Measurements from ENCODE around the gene SASH1. TPM values are rescaled to one million over a fixed set of nuclear protein-coding genes. Genes with fewer than 3 reads are reported as not detected.
A peak's percentile ranks its signal among the peaks of the same experiment; 100 is the strongest.
"Not testable (repeated sequence)": the region's sequence is repeated elsewhere in the genome, so short reads cannot be mapped to it uniquely, and the experiment has no call there.

Gene SASH1
- total RNA-seq, 3 donors from 2014 or later: 0.30 to 0.58 (median 0.46) TPM

DNA sequence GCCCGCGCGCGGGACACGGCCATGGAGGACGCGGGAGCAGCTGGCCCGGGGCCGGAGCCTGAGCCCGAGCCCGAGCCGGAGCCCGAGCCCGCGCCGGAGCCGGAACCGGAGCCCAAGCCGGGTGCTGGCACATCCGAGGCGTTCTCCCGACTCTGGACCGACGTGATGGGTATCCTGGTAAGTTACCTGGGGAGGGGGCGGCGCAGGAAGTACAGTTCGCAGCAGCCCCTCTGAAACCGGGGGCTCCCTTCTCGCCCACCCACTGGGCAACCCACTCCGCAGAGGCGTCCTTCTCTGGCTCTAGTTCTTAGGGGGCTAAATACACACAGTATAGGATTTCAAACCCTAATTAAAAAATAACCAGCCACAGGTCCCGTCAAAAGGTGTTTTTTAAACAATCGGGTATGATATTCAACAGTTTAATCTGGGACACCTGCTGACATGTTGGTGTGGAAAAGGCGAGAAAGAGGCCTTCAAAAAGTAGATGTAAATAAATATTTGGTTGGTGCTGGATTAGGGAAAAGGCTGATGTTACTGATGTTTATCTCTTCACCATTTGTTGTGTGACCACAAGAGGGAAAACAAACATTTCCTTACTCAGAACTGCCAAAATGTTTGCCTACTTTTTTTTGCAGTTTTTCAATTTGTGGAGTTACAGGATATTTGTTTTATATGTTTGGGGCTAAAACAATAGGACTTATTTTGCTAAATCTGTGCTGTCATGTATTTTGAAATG is 577 bp downstream of the SASH1 start:
- Mint-ChIP-seq H3K9me3 (no peaks in the 10 kb centered on the region), H3K27me3 (ENCODE audit: low read depth) (peaks cover 40% of the 10 kb centered on the region), H3K4me3 (peak overlapping the region; percentile 48), H3K4me1 (ENCODE audit: low read depth) (peaks cover 8% of the 10 kb centered on the region), H3K36me3 (ENCODE audit: insufficient read depth) (no peaks in the 10 kb centered on the region)
- no peak for DNase-seq
- ATAC-seq: peak in 1 of 2 donors; percentile 21

DNA sequence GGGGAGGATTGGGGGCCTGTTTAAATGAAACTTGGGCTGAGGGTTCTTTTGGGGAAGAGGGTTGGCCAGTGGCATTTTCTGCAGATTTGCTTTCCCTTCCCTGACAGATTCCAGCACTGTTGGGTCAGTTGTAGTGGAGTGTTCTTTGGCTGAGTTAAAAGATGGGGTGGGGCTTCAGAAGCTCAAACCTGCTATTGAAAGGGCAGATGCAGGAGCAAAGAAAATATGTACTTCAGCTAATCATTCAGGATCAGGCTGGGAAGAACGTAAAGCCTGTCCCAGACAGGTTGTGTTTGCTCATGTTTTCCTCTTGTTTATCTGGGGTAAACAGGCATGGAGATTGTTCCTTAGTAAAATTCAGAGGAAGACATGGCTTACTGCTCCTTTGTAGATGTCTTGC is 2.5 kb downstream of the SASH1 start:
- no peaks in the 10 kb centered on the region for H3K36me3 Mint-ChIP-seq (ENCODE audit: insufficient read depth)
- ATAC-seq (no peak), DNase-seq (no peak)
- peaks cover 8% of the 10 kb centered on the region for H3K4me1 Mint-ChIP-seq (ENCODE audit: low read depth)
- no peak overlapping the region for H3K4me3 Mint-ChIP-seq
- H3K27me3 Mint-ChIP-seq (ENCODE audit: low read depth): peaks cover 48% of the 10 kb centered on the region
- no peaks in the 10 kb centered on the region for H3K9me3 Mint-ChIP-seq

DNA sequence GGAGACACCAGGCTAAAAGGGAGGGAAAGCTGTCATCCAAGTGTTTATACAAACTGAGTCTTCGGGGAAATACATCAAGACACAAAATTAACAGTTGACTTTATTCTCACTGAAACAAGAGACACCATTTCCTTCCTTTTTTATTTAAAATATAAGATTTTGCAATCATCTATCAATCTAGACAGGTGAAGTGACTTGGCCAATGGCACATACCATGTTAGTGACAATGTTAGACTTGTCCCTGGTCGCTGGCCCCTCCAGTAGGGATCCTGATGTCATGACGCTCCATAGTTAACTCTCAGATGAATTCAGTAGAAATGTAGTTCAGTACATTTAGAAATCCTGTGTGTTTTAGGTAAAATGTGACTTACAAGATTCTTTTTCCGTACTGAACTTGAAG is 2.9 kb downstream of the SASH1 start:
- H3K4me1 Mint-ChIP-seq (ENCODE audit: low read depth): peaks cover 8% of the 10 kb centered on the region
- DNase-seq (no peak), ATAC-seq (no peak)
- no peaks in the 10 kb centered on the region for H3K36me3 Mint-ChIP-seq (ENCODE audit: insufficient read depth)
- no peak overlapping the region for H3K4me3 Mint-ChIP-seq
- H3K9me3 Mint-ChIP-seq: no peaks in the 10 kb centered on the region
- peaks cover 48% of the 10 kb centered on the region for H3K27me3 Mint-ChIP-seq (ENCODE audit: low read depth)

DNA sequence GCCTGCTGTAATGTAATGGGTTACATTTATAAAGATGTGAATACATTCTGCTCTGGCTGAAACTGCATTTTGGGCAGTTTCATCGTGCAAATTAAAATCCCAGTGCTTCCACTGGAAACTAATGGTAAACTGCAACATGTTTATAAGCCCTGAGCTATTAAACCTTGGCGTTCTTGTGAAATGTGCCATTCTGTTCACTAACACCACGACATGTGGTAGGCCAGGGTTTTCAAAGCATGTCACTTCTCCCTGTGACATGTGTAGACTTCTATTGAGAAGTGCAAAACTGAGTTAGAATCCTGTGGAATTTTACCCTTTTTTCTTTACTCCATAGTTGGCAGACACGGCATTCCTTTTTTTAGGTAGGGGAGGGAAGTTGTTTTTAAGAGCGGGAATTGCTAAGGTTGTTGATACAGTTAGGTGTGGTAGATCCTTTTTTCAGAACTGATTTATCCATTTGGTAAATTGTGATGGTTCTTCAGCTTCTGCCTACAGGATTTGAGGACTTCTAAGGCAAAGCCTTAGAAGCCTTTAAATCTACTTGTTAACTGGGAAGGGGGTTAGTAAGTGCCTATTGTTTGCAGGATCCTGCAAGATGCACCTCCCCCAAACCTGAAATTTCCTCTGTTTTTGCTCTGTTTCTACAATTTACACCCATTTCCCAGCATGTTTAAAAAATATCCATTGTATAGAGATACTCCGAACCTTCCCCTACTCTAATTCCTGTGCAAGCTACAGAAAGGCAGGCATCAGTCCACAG is 4.2 kb downstream of the SASH1 start:
- Mint-ChIP-seq H3K4me3 (no peak overlapping the region), H3K27me3 (ENCODE audit: low read depth) (peaks cover 43% of the 10 kb centered on the region), H3K4me1 (ENCODE audit: low read depth) (peaks cover 8% of the 10 kb centered on the region), H3K36me3 (ENCODE audit: insufficient read depth) (no peaks in the 10 kb centered on the region), H3K9me3 (no peaks in the 10 kb centered on the region)
- no peak for ATAC-seq
- no peak for DNase-seq

DNA sequence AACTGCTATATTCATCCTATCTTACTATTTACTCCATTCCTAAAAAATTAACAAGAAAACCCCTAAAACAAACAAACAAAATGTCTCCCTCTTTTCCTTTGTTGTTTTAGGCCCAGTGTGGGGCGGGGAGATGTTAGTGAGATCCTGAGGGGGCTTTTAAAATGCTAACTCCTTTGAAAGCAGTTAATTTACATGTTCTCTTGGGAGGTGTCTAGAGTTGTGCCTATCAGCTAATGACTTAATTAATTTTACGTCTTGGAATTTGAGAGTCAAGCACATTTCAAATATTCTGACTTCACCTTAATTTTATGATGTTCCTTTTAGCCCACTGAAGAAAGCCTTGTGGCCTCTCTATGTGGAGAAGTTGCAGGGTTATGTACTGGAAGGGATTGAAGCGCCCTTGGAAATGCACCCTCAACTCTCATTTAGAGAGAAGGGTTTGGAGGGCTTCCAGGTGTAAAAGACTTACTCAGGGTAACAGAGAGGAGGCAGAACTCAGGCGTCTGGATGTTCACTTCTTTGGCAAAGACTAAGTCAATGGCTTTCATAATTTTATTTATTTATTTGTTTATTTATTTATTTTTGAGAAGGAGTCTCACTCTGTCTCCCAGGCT is 4.9 kb downstream of the SASH1 start:
- DNase-seq (no peak), ATAC-seq (no peak)
- H3K4me3 Mint-ChIP-seq: no peak overlapping the region
- H3K9me3 Mint-ChIP-seq: no peaks in the 10 kb centered on the region
- H3K36me3 Mint-ChIP-seq (ENCODE audit: insufficient read depth): no peaks in the 10 kb centered on the region
- peaks cover 3% of the 10 kb centered on the region for H3K4me1 Mint-ChIP-seq (ENCODE audit: low read depth)
- peaks cover 36% of the 10 kb centered on the region for H3K27me3 Mint-ChIP-seq (ENCODE audit: low read depth)

DNA sequence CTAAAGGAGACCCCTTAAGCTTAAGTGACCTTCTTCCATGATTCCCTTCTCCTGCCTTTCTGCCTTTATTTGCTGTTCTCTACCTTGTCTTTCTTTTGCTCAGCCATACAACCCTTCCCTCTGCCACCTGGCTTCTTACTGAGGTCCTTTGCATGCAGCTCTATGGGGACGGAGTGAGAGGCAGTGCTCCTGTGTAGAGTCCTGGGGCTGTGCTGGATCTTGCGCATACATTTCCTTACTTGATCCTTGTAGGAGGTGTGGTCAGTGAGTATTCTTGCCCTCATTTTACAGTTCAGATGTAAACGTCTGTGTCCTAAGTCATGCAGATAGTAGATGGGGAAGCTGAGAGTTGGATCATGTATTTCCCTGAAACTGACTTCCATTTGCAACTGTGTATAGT is 5.7 kb downstream of the SASH1 start:
- Mint-ChIP-seq H3K27me3 (ENCODE audit: low read depth) (peaks cover 32% of the 10 kb centered on the region), H3K9me3 (no peaks in the 10 kb centered on the region), H3K36me3 (ENCODE audit: insufficient read depth) (no peaks in the 10 kb centered on the region), H3K4me1 (ENCODE audit: low read depth) (peaks cover 2% of the 10 kb centered on the region), H3K4me3 (no peak overlapping the region)
- ATAC-seq (no peak), DNase-seq (no peak)

DNA sequence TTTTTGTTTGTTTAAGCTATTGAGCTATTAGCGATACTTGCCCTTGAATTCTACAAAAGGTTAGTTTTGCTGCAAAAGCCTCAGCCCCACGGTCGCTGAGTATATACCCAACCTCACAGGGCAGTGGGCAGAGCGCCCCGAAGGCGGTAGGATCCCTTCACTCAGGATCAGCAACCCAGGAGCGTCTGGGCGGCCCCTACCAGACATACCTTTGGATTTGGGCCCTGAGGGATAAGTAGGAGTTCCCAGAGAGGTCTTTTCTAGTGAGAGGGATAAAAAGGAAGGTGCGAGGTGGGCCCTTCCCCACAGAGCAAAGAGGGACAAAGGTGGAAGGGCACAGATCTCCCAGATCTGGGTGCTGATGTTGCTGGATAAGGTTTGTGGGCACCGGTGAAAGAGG is 6.1 kb downstream of the SASH1 start:
- no peak overlapping the region for H3K4me3 Mint-ChIP-seq
- H3K27me3 Mint-ChIP-seq (ENCODE audit: low read depth): peaks cover 27% of the 10 kb centered on the region
- DNase-seq: no peak
- no peaks in the 10 kb centered on the region for H3K4me1 Mint-ChIP-seq (ENCODE audit: low read depth)
- H3K36me3 Mint-ChIP-seq (ENCODE audit: insufficient read depth): no peaks in the 10 kb centered on the region
- no peak for ATAC-seq
- no peaks in the 10 kb centered on the region for H3K9me3 Mint-ChIP-seq

DNA sequence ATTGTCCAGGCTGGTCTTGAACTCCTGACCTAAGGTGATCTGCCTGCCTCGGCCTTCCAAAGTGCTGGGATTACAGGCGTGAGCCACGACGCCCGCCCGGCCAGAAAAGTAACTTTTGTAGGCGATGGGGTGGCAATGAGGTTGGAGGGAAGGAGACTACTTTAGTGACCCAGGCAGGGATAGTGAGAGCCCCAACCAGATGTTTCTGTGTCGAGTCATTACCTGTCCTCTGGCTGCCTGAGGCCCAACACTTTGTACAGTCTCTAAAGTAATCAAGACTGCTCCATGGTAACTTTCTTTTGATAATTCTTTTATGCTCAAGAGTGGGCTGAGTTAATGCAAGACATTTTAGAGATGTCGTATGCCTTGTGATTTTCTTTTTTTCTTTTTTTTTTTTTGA is 6.8 kb downstream of the SASH1 start:
- no peaks in the 10 kb centered on the region for H3K9me3 Mint-ChIP-seq
- ATAC-seq (no peak), DNase-seq (no peak)
- no peaks in the 10 kb centered on the region for H3K4me1 Mint-ChIP-seq (ENCODE audit: low read depth)
- peaks cover 24% of the 10 kb centered on the region for H3K27me3 Mint-ChIP-seq (ENCODE audit: low read depth)
- H3K4me3 Mint-ChIP-seq: no peak overlapping the region
- no peaks in the 10 kb centered on the region for H3K36me3 Mint-ChIP-seq (ENCODE audit: insufficient read depth)

DNA sequence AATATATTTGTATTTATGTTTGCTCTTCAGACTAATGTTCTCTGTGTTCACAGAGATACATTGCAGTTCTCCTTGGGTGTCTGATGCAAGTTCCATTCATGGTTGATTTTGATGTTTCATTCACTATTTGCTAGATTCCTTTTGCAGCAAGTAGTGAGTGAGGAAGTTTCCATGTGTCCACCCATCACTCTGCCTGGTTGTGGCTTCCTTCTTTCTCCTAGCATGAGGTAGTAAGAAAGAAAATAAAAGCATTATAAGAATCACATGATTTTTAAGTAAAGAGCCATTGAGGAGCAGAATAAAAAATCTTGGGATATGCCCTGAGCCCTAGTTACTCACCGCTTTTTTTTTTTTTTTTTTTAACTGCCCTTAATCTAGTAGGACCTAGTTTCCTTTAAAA is 8.7 kb downstream of the SASH1 start:
- no peak for ATAC-seq
- H3K4me3 Mint-ChIP-seq: no peak overlapping the region
- no peak for DNase-seq
- no peaks in the 10 kb centered on the region for H3K4me1 Mint-ChIP-seq (ENCODE audit: low read depth)
- no peaks in the 10 kb centered on the region for H3K9me3 Mint-ChIP-seq
- peaks cover 11% of the 10 kb centered on the region for H3K27me3 Mint-ChIP-seq (ENCODE audit: low read depth)
- H3K36me3 Mint-ChIP-seq (ENCODE audit: insufficient read depth): no peaks in the 10 kb centered on the region

DNA sequence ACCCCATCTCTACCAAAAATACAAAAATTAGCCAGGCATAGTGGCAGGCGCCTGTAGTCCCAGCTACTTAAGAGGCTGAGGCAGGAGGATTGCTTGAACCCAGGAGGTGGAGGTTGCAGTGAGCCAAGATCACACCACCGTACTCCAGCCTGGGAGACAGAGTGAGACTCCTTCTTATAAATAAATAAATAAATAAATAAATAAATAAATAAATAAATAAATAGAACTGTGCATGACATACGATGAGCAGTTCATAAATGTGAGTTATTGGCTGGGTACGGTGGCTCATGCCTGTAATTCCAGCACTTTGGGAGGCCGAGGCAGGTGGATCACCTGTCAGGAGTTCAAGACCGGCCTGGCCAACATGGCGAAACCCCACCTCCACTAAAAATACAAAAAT is 9.8 kb downstream of the SASH1 start:
- ATAC-seq; H3K4me3 Mint-ChIP-seq; DNase-seq; H3K4me1 Mint-ChIP-seq (ENCODE audit: low read depth); H3K36me3 Mint-ChIP-seq (ENCODE audit: insufficient read depth); H3K9me3 Mint-ChIP-seq: not testable (repeated sequence)
- peaks cover 10% of the 10 kb centered on the region for H3K27me3 Mint-ChIP-seq (ENCODE audit: low read depth)

DNA sequence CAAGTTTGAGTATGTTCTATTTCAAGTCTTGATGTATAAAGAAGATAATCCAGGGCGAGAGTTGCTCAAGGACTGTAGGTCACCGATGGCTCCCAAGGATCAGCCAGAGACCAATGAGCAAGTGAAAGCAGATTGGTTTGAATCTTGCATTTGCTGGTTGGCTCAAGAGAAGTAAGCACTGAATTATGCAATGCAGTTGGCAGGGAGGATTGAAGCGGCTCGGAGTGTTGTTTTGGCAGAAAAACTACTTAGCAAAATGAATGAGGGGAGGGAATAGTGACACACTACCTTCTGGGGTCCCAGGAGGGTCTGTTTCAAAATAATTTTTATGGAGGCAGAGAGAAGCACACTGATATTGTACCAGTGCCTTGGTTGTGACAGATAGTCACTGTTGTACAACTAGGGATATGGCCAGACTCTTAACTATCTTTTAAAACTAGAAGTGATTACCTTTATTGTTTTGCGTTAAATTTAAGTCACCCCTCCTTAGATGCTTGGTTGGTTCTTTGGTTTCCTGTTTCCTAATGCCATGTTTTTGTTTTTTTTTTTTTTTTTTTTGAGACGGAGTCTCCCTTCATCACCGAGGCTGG is 15.7 kb downstream of the SASH1 start:
- Mint-ChIP-seq H3K4me1 (ENCODE audit: low read depth) (no peaks in the 10 kb centered on the region), H3K4me3 (no peak overlapping the region), H3K36me3 (ENCODE audit: insufficient read depth) (no peaks in the 10 kb centered on the region), H3K27me3 (ENCODE audit: low read depth) (peaks cover 11% of the 10 kb centered on the region), H3K9me3 (no peaks in the 10 kb centered on the region)
- ATAC-seq: no peak
- no peak for DNase-seq

DNA sequence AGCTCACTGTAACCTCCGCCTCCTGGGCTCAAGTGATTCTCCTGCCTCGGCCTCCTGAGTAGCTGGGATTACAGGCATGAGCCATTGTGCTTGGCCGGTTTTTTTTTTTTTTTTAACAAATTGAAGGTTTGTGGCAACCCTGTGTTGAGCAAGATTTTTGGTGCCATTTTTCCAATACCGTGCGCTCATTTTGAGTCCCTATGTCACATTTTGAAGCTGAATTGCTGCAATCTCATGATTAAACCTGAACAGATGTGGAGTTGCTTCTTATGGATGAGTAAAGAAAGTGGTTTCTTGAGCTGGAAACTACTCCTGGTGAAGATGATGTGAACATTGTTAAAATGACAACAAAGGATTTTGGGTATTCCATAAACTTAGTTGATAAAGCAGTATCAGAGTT is 16.6 kb downstream of the SASH1 start:
- Mint-ChIP-seq H3K36me3 (ENCODE audit: insufficient read depth) (no peaks in the 10 kb centered on the region), H3K9me3 (no peaks in the 10 kb centered on the region), H3K4me3 (no peak overlapping the region), H3K4me1 (ENCODE audit: low read depth) (no peaks in the 10 kb centered on the region), H3K27me3 (ENCODE audit: low read depth) (peaks cover 17% of the 10 kb centered on the region)
- DNase-seq (no peak), ATAC-seq (no peak)

DNA sequence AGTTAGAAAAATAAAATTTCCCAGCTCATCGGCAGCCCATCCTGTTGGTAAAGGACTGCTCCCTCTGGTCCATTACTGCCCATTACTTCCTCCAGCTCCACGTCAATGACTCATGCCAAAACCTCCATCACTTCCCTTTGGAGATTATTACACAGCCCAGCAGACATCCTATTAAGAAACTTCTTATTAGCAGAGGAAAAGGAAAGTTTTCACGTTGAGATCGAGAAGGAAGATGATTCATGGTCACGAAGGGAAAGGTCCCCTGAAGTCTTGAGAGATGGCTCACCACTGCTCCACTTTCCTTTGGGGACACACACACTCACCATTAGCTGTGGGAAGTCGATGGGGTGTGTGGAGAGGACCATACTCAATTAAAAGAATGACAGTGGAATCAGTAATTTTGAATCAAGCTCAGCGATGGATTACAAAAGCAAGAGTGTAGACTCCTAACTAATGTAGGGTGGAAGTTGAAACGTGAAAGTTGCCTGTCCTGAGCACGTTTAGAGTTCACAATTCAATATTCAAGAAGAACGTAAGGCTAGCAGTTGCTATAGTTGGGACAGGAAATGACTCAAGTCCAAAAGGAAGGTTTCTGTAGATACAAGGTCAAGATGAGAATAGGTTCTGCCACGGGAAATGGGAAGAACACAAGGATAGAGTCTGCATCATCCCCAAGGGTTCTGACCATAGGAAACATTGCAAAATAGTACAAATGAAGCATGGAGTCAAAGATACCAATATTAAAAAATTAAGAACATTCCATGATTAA is 21.6 kb downstream of the SASH1 start:
- DNase-seq (no peak), ATAC-seq (no peak)
- no peaks in the 10 kb centered on the region for H3K36me3 Mint-ChIP-seq (ENCODE audit: insufficient read depth)
- peaks cover 37% of the 10 kb centered on the region for H3K27me3 Mint-ChIP-seq (ENCODE audit: low read depth)
- H3K9me3 Mint-ChIP-seq: no peaks in the 10 kb centered on the region
- H3K4me3 Mint-ChIP-seq: no peak overlapping the region
- peaks cover 7% of the 10 kb centered on the region for H3K4me1 Mint-ChIP-seq (ENCODE audit: low read depth)

DNA sequence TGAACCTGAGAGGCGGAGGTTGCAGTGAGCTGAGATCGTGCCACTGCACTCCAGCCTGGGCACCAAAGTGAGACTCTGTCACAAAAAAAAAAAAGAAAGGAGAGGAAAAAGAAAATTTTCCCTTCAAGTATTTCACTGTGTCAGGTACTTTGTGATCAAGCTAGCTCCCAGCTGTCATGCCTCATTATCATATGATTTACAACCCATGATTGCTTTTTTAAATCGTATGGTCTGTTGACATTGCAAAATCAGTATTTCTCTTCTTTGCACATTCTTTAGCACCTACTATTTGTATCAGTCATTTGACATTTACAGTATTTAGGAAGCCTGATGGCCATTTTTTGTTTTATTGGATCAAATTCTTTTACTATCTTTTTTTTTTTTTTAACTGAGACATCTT is 22.4 kb downstream of the SASH1 start:
- no peaks in the 10 kb centered on the region for H3K36me3 Mint-ChIP-seq (ENCODE audit: insufficient read depth)
- DNase-seq (no peak), ATAC-seq (no peak)
- H3K4me1 Mint-ChIP-seq (ENCODE audit: low read depth): peaks cover 7% of the 10 kb centered on the region
- H3K27me3 Mint-ChIP-seq (ENCODE audit: low read depth): peaks cover 37% of the 10 kb centered on the region
- no peaks in the 10 kb centered on the region for H3K9me3 Mint-ChIP-seq
- no peak overlapping the region for H3K4me3 Mint-ChIP-seq
